Left renal pelvis (tissue), 4 donors: ENCODE data around the gene ARHGEF25. TPM values are rescaled to one million over a fixed set of nuclear protein-coding genes. Genes with fewer than 3 reads are reported as not detected.

Experiments used
- DNase-seq, 4 donors: peaks; one replicate each; pipeline ENCODE4 v3.0.0-alpha.2; 2013; ENCODE audit warnings: low read depth in 4 of 4, low spot score in 3 of 4
- polyA plus RNA-seq, 4 donors: library from polyadenylated mRNA; unstranded; fragments of 120-200 nt; gene quantifications; one replicate each; pipeline ENCODE4 v1.2.1, GENCODE V29; 2013; ENCODE audit not compliant: insufficient read length in 4 of 4

ARHGEF25 gene
- polyA plus RNA-seq, 4 donors: 33.6 to 101 (median 36.9) TPM

GRCh38 chr12:57620936-57621496 is 9.8 kb downstream of the ARHGEF25 start:
- no peak for DNase-seq

DNA sequence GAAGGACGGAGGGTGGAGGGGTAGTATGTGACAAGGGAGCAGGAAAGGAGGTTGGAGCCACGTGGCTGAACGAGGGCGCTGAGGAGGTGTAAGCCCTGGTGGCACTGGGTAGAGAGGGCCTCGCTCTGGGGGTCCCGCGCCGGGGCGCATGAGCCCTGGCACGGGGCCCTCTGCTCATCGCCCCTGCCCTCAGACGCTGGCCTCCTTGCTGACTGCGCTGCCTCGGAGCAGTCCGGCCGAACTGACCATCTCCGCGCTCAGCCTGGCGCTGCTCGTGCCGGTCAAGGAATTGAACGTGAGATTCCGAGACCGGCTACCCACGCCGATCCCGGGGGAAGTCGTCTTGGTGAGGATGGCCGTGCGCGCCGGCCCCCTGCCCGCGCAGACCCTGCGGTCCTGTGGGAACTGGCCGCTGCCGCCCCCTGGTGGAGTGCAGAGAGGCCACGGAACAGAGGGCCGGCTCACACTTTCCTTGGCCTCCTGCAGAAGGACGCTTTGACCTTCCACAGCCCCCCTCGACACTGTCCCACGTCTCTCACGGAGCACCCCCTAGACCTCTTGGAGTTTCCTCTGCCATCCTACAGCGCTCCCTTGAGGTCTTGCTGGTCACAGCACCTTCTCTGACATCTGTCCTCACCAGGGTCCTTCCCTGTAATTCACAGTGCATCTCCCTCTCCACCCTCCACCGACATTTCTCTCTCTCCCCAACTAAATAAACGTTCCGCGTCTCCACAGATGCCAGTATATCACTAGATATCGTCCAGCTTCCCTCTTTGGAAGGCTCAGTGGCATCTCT is 10.5 kb downstream of the ARHGEF25 start:
- DNase-seq: no peak

GRCh38 chr12:57622293-57623245 is 11.3 kb downstream of the ARHGEF25 start:
- no peak for DNase-seq

GRCh38 chr12:57623385-57623784 is 12.2 kb downstream of the ARHGEF25 start:
- DNase-seq: no peak

- no peak for DNase-seq
Measured at GRCh38 chr12:57623811-57624390, 12.7 kb downstream of the ARHGEF25 start.

DNA sequence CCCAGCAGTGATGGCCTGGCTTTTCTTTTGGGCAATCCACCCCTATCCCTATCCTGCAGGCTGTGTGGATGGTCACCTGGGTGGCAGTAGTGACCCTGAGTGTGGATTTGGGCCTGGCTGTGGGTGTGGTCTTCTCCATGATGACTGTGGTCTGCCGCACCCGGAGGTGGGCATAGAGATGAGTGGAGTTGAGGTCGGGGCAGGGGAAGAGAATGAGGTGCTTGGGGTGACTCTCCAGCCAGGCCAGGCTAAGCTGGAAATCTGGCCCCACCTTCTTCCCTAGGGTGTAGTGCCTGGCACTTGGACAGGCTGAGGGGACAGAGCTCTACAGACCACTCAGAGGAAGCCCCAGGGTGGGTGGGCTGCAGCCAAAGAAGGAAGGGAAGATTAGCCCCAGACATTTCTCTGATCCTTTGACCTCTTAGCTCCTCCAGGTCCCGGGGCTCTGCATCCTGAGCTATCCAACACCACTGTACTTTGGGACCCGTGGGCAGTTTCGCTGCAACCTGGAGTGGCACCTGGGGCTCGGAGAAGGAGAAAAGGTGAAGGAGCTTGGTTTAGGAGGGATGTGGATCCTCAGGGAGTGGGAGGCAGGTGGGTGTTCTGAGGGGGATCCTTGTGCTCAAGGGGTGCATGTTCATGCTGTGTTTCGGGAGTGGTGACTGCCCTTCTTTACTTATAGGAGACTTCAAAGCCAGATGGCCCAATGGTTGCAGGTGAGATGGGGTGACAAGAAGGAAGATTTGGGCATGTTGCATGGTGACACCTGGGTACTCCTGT is 13.4 kb downstream of the ARHGEF25 start:
- DNase-seq: no peak

GRCh38 chr12:57625261-57626032 is 14.2 kb downstream of the ARHGEF25 start:
- DNase-seq: no peak

DNA sequence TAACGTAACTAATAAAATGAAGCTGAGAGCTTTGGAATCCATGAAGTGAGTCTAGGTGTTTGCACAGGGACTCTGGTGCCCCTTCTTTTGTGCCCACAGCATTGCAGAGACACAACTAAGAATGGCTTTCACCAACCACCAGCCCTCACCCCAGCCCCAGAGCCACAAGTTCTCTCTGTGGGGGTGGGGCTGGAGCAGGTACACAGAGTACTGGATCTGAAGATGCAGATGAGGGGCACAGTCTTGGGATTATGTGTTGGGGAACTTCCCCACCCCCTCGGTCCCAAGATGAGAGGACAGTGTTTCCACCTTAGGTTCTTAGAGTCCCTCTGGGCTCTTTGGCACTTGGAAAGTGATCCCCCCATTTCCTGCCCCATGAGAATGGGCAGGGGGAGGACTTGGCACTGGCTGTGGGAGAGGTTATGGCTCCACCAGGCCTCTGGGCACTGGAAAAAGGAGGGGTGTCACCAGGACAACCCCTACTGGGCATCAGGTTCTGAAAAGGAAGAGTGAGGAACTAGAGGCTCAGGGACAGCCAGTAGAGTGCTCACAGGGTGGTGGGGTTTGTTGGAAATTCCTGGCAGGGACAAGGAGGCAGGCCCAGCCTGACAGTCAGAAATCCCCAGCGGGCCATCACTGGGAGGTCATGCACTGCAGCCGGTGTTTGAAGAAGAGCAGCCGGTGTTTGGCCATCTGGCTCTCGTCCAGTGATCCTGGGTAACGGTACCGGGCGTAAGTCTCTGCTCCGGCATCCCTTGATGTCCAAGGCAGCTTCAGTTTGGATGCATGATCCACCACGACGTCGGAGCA is 15.1 kb downstream of the ARHGEF25 start:
- no peak for DNase-seq

- no peak for DNase-seq
Measured at GRCh38 chr12:57626921-57627445, 15.7 kb downstream of the ARHGEF25 start.

- no peak for DNase-seq
Measured at GRCh38 chr12:57627501-57628279, 16.5 kb downstream of the ARHGEF25 start.

GRCh38 chr12:57628280-57629191 is 17.3 kb downstream of the ARHGEF25 start:
- DNase-seq: no peak

GRCh38 chr12:57629897-57630471 is 18.7 kb downstream of the ARHGEF25 start:
- DNase-seq: no peak

DNA sequence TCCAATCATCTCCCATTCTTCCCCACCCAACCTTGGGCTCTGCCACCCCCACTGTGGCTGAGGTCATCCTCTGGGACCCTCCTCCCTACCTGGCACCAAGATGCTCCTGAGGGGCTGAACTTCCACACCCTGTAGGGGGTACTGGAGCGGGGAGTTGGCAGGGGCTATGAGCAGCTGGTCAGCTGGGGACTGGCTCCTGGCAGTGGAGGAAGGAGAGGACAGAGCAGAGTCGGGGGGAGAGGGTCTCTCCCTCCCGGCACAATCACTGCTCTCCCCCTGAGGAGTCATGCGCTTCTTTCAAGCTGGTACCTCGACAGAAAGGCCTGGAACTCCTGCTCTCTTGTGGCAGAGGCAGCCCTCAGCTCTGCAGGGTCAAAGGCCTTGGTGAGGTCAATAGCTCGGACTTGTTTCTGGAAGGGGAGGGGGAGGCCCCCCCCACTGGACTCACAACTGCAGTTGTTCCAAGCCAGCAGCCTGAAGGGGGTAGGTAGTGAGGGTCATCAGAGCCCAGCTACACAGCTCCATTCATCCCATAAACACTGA is 19.7 kb downstream of the ARHGEF25 start:
- no peak for DNase-seq

GRCh38 chr12:57631566-57632072 is 20.4 kb downstream of the ARHGEF25 start:
- DNase-seq: no peak

GRCh38 chr12:57632073-57632957 is 21.1 kb downstream of the ARHGEF25 start:
- DNase-seq: no peak
